PC-3 (cell line): ENCODE data around the gene HLA-F.

Source experiments
- EZH2 ChIP-seq: fragments of 300-600 bp; sonication (generic); IDR thresholded peaks from one replicate; pipeline ENCODE4 v1.6.1; 2017; ENCODE audit warnings: antibody characterized with exemption, mild to moderate bottlenecking, low read length; ENCODE audit not compliant: unreplicated experiment
- EZH2phosphoT487 ChIP-seq: fragments of 300-600 bp; sonication (generic); IDR thresholded peaks from 2 replicates; pipeline ENCODE4 v1.6.1; 2018; ENCODE audit warnings: mild to moderate bottlenecking, antibody characterized with exemption, low read length, borderline replicate concordance
- TF ChIP-seq, protein P1 (sequence below): fragments of 300-600 bp; sonication (generic); conservative IDR thresholded peaks from 2 replicates; pipeline ENCODE4 v1.5.1; 2017; ENCODE audit warnings: antibody characterized with exemption, low read depth, mild to moderate bottlenecking, low read length

DNA sequence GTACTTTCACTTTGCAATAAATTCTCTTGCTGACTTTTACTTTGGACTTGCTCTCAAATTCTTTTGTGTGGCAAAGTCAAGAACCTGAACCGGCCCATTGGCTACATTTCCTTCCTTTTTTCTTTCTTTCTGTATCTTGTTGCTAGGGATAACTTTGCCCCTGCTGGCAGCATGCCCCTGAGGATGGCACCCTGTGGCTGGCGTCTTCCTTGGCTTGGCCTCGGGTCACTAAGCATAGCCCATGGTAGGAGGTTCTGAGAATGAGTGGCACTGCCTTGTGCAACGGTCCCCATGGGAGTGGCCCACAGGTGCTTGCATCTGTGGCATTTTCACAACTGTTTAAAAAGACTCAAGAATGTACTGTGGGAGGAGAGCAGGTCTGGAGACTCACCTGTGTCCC is 14.0 kb upstream of the HLA-F start:
- TF ChIP-seq, protein P1, sequence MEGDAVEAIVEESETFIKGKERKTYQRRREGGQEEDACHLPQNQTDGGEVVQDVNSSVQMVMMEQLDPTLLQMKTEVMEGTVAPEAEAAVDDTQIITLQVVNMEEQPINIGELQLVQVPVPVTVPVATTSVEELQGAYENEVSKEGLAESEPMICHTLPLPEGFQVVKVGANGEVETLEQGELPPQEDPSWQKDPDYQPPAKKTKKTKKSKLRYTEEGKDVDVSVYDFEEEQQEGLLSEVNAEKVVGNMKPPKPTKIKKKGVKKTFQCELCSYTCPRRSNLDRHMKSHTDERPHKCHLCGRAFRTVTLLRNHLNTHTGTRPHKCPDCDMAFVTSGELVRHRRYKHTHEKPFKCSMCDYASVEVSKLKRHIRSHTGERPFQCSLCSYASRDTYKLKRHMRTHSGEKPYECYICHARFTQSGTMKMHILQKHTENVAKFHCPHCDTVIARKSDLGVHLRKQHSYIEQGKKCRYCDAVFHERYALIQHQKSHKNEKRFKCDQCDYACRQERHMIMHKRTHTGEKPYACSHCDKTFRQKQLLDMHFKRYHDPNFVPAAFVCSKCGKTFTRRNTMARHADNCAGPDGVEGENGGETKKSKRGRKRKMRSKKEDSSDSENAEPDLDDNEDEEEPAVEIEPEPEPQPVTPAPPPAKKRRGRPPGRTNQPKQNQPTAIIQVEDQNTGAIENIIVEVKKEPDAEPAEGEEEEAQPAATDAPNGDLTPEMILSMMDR, result no peak
- TF ChIP-seq EZH2, result no peak
- TF ChIP-seq EZH2phosphoT487, result no peak
